Kidney epithelial cell (primary cell): ENCODE data around the gene TMEM229B. TPM values are rescaled to one million over a fixed set of nuclear protein-coding genes. Genes with fewer than 3 reads are reported as not detected.
"Not testable (repeated sequence)": the region's sequence is repeated elsewhere in the genome, so short reads cannot be mapped to it uniquely, and the experiment has no call there.

Source experiments
- DNase-seq: peaks from one replicate; pipeline ENCODE4 v3.0.0-alpha.2; 2010; ENCODE audit warnings: low read depth
- H3K27me3 ChIP-seq: 2 replicates; pipeline ENCODE4 v1.6.0; 2011; ENCODE audit warnings: low read length; ENCODE audit not compliant: control insufficient read depth, insufficient read depth
- H3K36me3 ChIP-seq: 2 replicates; pipeline ENCODE4 v1.5.1; 2011; ENCODE audit warnings: low read length; ENCODE audit not compliant: control insufficient read depth, insufficient read depth
- H3K4me3 ChIP-seq: 2 replicates; pipeline ENCODE4 v1.5.1; 2011; ENCODE audit warnings: low read depth, mild to moderate bottlenecking, control low read depth, low read length
- total RNA-seq: library from RNA; depleted of rRNA; stranded (reverse); fragments of >200 nt; gene quantifications from 2 replicates; pipeline ENCODE4 v1.2.3, GENCODE V29; 2015
- TF ChIP-seq, protein P1 (sequence below): IDR thresholded peaks from 2 replicates; pipeline ENCODE4 v1.5.1; 2011; ENCODE audit warnings: mild to moderate bottlenecking, moderate library complexity, low read length, control low read depth, inconsistent platforms; ENCODE audit not compliant: insufficient read depth, poor library complexity, severe bottlenecking

Gene TMEM229B
- total RNA-seq, 1 donor from 2014 or later: 0.21 TPM

DNA sequence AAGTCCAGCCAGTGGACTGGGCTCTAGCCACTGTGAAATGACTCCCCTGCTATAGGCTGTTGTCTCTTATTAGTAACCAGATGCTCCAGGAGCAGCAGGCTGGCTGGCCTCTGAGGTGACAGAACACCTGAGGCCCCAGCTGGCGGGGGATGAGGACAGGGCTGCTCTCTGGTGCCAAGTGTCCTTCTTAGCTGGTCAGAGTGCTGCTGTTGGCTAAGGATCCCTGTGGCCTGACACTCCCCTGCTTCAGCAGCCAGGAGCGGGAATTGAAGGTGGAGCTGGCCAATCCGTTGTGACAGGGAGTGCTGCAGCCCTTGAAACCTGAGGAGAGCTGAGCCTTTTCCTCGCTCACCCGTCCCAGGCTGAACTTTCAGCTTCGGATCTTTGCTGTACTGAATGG is 30.7 kb downstream of the TMEM229B start:
- TF ChIP-seq, protein P1, sequence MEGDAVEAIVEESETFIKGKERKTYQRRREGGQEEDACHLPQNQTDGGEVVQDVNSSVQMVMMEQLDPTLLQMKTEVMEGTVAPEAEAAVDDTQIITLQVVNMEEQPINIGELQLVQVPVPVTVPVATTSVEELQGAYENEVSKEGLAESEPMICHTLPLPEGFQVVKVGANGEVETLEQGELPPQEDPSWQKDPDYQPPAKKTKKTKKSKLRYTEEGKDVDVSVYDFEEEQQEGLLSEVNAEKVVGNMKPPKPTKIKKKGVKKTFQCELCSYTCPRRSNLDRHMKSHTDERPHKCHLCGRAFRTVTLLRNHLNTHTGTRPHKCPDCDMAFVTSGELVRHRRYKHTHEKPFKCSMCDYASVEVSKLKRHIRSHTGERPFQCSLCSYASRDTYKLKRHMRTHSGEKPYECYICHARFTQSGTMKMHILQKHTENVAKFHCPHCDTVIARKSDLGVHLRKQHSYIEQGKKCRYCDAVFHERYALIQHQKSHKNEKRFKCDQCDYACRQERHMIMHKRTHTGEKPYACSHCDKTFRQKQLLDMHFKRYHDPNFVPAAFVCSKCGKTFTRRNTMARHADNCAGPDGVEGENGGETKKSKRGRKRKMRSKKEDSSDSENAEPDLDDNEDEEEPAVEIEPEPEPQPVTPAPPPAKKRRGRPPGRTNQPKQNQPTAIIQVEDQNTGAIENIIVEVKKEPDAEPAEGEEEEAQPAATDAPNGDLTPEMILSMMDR: no peak
- Histone ChIP-seq H3K27me3 (peaks cover 2% of the 10 kb centered on the region), H3K4me3 (no peak overlapping the region), H3K36me3 (no peaks in the 10 kb centered on the region)
- no peak for DNase-seq

DNA sequence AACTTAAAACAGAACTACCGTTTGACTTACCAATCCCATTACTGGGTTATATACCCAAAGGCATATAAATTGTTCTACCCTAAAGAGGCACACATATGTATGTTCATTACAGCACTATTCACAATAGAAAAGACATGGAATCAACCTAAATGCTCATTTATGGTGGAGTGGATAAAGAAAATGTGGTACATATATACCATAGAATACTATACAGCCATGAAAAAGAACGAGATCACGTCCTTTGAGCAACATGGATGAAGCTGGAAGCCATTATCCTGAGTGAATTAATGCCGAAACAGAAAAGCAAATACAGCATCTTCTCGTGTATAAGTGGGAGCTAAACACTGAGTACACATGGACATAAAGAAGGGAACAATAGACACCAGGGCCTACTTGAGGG is 31.8 kb downstream of the TMEM229B start:
- TF ChIP-seq, protein P1: no peak
- Histone ChIP-seq H3K36me3 (no peaks in the 10 kb centered on the region), H3K27me3 (peaks cover 2% of the 10 kb centered on the region), H3K4me3 (no peak overlapping the region)
- no peak for DNase-seq

DNA sequence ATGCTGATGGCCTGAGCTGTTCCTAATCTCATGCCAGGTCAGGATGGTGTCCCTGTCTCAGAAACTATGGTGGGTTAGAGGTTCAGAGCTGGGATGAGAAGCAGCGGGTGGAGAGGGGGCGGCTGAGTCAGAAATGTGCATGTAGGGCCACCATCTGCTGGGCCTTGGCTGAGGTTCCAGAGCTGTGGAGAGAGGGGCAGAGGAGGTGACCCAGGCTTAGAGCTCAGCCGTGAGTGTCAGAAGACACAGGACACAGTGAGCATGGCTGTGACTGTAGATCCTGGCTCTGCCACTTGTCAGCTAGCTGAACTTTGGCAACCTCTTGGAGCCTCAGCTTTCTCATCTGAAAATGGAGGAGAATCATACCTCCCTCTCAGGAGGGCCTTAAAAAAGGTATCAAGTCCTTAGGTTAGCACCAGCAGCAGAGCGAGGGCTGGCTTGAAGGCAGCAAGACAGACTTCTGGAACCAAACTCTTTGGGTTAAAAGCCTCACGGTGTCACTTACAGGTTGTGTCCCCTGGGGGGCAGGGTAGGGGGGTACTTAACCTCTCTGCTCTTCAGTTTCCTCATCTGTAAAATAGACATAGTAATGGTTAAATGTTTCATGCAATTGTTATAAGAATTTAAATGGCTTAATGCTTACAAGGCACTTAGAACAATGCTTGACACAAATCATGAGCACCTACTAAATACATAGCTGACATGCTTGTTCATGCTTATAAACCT is 34.8 kb downstream of the TMEM229B start:
- H3K36me3 ChIP-seq: no peaks in the 10 kb centered on the region

DNA sequence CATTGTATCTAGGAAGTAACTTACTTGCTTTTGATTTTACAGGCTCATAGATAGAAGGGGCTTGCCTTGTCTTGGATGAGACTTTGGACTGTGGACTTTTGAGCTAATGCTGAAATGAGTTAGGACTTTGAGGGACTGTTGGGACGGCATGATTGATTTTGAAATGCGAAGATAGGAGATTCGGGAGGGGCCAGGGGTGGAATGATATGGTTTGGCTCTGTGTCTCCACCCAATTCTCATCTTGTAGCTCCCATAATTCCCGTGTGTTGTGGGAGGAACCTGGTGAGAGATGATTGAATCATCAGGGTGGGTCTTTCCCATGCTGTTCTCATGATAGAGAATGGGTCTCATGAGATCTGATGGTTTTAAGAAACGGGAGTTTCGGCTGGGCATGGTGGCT is 36.9 kb downstream of the TMEM229B start:
- H3K36me3 ChIP-seq, H3K4me3 ChIP-seq, DNase-seq, H3K27me3 ChIP-seq: not testable (repeated sequence)

More for the DNA sequence above, 34.8 kb downstream of the TMEM229B start:
- no peak for DNase-seq
- TF ChIP-seq, protein P1: no peak
- peaks cover 2% of the 10 kb centered on the region for H3K27me3 ChIP-seq
- no peak overlapping the region for H3K4me3 ChIP-seq

DNA sequence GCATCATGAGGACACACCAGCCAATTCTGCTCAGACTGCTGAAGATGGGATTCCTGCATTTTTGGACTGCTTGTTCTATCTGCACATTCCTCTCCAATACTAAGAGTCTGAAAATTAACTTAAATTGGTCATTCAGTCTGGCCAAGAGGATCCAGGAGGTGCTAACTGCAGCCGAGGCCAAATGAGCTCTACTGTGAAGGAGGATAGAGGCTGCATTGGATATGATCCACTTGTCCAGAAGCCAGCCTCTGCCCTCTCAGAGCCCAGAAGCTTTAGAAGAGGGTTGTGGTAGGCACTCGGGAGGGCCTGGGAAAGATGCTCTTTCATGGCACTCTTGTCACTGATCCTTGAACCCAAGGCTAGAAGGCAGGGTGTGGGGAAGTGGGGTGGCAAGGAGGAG is 39.4 kb downstream of the TMEM229B start:
- TF ChIP-seq, protein P1: no peak
- no peak for DNase-seq
- Histone ChIP-seq H3K4me3 (no peak overlapping the region), H3K27me3 (no peaks in the 10 kb centered on the region), H3K36me3 (no peaks in the 10 kb centered on the region)

DNA sequence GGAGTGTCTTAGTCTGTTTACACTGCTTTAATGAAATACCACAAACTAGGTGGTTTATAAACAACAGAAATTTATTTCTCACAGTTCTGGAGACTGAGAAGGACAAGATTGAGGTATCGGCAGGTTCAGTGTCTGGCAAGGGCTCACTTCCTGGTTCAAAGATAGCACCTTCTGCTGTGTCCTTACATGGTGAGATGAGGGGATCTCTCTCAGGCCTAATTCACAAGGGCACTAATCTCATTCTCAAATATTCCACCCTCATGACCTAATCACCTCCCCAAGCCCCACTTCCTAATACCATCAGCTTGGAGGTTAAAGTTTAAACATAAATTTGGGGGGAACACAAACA is 41.5 kb downstream of the TMEM229B start:
- no peak for DNase-seq
- no peaks in the 10 kb centered on the region for H3K36me3 ChIP-seq
- H3K4me3 ChIP-seq: no peak overlapping the region
- TF ChIP-seq, protein P1: no peak
- no peaks in the 10 kb centered on the region for H3K27me3 ChIP-seq
